ENCODE measurements around the gene PWWP2B.

Gene PWWP2B

DNA sequence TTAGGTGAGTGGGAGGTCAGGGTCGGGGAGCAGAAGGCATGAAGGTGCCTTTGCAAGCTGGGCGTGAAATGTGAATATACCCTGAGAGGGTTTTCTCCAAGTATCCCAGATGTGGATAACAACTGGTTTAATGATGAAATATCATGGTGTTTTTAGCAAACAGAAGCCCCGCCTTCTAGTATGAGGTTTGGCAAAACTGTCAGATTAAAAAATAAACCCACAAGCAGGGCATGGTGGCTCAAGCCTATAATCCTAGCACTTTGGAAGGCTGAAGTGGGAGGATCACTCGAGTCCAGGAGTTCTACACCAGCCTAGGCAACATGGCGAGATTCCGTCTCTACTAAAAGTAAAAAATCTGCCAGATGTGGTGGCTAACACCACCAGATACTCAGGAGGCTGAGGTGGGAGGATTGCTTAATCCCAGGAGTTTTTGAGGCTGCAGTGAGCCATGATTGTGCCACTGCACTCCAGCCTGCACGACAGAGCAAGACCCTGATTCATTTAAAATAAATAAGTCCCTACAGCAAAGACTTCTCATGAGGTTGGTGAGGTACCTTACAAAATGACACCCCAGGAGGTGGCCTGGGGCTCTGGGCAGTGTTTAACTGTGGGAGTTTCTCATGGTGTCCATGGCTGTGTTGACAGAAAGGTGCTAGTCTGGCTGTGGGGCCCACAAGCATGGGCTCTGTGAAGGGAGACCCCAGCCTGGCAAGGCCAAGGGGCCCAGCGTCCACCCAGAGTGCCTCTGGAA is 6.7 kb upstream of the PWWP2B start:
- H3K4me3 ChIP-seq (ENCODE audit: low read depth, low read length), result no peak overlapping the region
- TF ChIP-seq, protein P1, sequence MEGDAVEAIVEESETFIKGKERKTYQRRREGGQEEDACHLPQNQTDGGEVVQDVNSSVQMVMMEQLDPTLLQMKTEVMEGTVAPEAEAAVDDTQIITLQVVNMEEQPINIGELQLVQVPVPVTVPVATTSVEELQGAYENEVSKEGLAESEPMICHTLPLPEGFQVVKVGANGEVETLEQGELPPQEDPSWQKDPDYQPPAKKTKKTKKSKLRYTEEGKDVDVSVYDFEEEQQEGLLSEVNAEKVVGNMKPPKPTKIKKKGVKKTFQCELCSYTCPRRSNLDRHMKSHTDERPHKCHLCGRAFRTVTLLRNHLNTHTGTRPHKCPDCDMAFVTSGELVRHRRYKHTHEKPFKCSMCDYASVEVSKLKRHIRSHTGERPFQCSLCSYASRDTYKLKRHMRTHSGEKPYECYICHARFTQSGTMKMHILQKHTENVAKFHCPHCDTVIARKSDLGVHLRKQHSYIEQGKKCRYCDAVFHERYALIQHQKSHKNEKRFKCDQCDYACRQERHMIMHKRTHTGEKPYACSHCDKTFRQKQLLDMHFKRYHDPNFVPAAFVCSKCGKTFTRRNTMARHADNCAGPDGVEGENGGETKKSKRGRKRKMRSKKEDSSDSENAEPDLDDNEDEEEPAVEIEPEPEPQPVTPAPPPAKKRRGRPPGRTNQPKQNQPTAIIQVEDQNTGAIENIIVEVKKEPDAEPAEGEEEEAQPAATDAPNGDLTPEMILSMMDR (IDR thresholded peaks at IDR 0.05; ENCODE audit: insufficient read depth, low read length, missing control alignments), result no peak
- no peak for DNase-seq (ENCODE audit: low read depth, low spot score)
- POLR2A ChIA-PET, result interaction anchor here (0.6 kb wide), 1 partner anchor 159 kb away, joined by 4 read pairs; no protein-coding TSS in a partner anchor
- CTCF ChIA-PET, result interaction anchor here (1.3 kb wide), 1 partner anchor 56 kb away, joined by 4 read pairs; no protein-coding TSS in a partner anchor

DNA sequence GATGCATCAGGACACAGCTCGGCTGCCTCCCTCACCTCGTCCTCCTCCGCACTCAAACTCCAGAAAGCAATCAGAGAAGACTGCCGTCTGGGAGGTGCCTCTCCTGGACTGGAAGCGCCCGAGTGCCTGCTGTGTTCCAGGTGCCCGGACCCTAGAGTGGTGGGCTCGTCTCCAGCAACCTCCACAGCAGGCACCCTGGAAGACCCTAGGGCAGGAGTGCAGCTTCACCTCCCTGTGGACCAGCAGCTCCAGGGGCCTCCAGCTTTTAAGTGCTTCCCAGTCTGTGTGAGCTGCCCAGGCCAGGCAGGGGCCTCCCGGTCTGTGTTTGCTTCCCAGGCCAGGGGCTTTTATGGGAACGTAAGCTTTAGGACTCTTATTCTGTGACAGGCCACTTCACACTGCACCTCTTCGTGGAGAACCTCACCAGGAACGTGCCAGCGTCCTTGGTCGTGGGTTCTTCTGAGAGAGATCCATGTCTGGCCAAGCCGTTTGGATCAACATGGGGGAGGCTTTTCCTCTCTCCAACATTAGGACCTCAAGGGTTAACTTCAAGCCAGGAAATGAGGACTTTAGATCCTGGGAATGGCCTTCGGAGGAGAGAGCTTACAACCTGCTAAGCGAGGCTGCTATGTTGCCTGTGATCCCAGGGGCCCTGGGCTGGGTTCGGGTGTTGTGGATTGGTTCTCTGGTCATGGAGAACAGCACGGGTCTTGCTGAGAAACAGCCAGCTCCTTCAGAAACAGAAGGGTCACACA is 5.9 kb upstream of the PWWP2B start:
- DNase-seq (ENCODE audit: low read depth, low spot score), result no peak
- TF ChIP-seq, protein P1 (IDR thresholded peaks at IDR 0.05; ENCODE audit: insufficient read depth, low read length, missing control alignments), result no peak
- CTCF ChIA-PET, result interaction anchor here (0.9 to 1.3 kb wide), 2 partner anchors 56 to 63 kb away, joined by 3 to 4 read pairs; no protein-coding TSS in a partner anchor
- POLR2A ChIA-PET, result no interaction called here
- H3K4me3 ChIP-seq (ENCODE audit: low read depth, low read length), result no peak overlapping the region

DNA sequence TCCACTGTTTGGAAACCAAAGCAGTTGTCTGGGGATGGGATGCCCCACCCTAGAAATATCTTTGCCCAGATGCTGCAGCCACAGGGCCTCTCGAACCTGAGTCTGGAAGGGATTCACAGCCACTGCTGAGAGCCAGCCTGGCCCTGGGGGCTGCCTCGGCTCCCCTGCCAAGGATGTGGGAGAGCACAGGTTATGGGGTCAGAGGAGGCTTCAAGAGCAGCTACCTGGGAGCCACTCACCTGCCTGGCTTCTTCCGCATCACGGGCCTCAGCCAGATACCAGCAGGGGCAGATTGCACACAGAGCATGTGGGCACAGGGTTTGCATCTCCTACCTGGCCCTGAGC is 5.4 kb upstream of the PWWP2B start:
- ChIA-PET POLR2A (no interaction called here), CTCF (interaction anchor here (0.9 to 1.3 kb wide), 2 partner anchors 55 to 62 kb away, joined by 3 to 4 read pairs; no protein-coding TSS in a partner anchor)
- TF ChIP-seq, protein P1 (IDR thresholded peaks at IDR 0.05; ENCODE audit: insufficient read depth, low read length, missing control alignments), result no peak
- no peak overlapping the region for H3K4me3 ChIP-seq (ENCODE audit: low read depth, low read length)
- DNase-seq (ENCODE audit: low read depth, low spot score), result no peak

DNA sequence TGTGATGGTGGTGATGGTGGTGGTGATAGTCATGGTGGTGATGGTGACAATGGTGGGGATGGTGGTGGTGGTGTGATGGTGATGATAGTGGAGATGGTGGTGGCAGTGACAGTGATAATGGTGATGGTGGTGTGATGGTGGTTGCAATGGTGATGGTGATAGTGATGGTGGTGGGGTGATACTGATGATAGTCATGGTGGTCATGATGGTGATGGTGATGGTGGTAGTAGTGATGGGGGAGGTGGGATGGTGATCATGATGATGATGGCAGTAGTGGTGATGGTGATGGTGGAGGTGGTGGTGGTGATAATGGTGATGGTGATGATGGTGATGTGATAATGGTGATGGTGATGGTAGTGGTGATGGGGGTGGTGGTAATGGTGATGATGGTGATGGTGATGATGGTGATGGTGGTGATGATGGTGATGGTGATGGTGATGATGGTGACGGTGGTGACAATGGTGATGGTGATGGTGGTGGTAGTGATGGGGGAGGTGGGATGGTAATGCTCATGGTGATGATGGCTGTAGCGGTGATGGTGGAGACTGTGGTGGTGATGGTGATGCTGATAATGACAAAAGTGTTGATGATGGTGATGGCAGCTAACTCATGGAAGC is 4.7 kb upstream of the PWWP2B start:
- POLR2A ChIA-PET, result no interaction called here
- TF ChIP-seq, protein P1 (IDR thresholded peaks at IDR 0.05; ENCODE audit: insufficient read depth, low read length, missing control alignments), result no peak
- H3K4me3 ChIP-seq (ENCODE audit: low read depth, low read length), result no peak overlapping the region
- CTCF ChIA-PET, result no interaction called here
- DNase-seq (ENCODE audit: low read depth, low spot score), result no peak

DNA sequence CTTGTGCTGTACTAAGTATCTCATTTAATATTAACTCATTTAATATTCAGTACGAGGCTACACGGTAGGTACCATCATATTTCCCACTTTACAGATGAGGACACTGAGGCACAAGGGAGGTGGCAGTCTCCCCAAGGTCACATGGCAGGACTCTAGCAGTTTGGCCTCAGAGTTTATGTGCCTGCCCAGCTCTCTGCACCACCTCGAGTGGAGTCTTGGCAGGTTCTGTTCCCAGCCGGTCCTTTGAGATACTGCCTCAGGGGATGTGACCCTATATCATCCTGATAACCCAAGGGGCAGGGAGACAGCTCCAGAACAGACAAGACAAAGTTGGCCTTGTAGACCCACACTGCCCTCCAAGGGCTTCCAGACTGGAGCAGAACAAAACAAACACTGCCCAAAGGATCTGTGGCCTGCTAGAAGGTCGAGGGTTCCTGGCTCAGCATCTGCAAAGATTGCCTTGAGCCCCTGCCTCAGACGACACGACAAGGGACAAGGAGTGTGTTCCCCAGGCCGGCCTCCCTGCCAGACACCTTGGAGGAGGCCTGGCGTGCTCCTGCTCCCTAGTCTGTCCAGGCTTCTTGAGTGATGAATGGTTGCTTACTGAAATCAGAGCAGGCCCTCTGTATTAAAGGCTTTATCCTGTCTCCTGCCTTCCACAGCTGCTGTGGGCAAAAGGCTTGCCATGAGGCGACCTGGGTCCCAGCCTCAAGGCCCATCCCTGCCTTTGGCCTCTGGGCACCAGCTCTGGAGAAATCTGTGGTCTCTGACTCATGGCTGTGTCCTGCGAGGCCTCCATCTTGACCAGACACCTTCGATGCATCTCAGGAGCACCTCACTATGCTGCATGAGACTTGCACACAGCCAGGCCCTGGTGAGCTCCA is 3.9 kb upstream of the PWWP2B start:
- DNase-seq (ENCODE audit: low read depth, low spot score), result no peak
- POLR2A ChIA-PET, result interaction anchor here (0.9 kb wide), 1 partner anchor 54 kb away, joined by 4 read pairs; no protein-coding TSS in a partner anchor
- H3K4me3 ChIP-seq (ENCODE audit: low read depth, low read length), result no peak overlapping the region
- CTCF ChIA-PET, result no interaction called here
- TF ChIP-seq, protein P1 (IDR thresholded peaks at IDR 0.05; ENCODE audit: insufficient read depth, low read length, missing control alignments), result no peak

Data from AG04449 (cell line).